H1 (cell line): ENCODE data around the gene PCID2. TPM values are rescaled to one million over a fixed set of nuclear protein-coding genes. Genes with fewer than 3 reads are reported as not detected.

Experiments
- polyA plus RNA-seq, 7 experiments: library from polyadenylated mRNA; depleted of rRNA in 3 of 7; stranded (reverse) in 5 of 7; unstranded in 2 of 7; fragments of >200 nt in 5 of 7; fragments of 200-250 nt in 2 of 7; gene quantifications; 1 replicate in 5 of 7; 2 replicates in 1 of 7; 4 replicates in 1 of 7; pipeline versions ENCODE4 v1.2.1 to v1.2.3, GENCODE V29; 2011 to 2013; ENCODE audit warnings: missing spikeins in 2 of 7, mixed read lengths in 2 of 7
- small RNA-seq: library from polyadenylated mRNA; stranded (forward); fragments of <200 nt; extraction: miRNeasy Mini kit (QIAGEN cat#:217004); gene quantifications from one replicate; pipeline ENCODE3, GENCODE V24; 2013; ENCODE audit not compliant: insufficient read depth
- total RNA-seq: library from RNA; stranded (reverse); fragmentation: NEBNext Ultra II Directional; extraction: Animal tissue kit (Norgen Biotek cat#: 25700); gene quantifications from 2 replicates; pipeline ENCODE4 v1.2.1, GENCODE V29; 2021

PCID2 gene
- total and polyA plus RNA-seq, 2 of the 8 experiments (the other 6 are each of a cell fraction or from before 2014, with no cell fraction given) = 72.4 to 72.8 TPM

Small RNAs within 50 kb of the gene (small RNA-seq; reads per million reads assigned to genes)
- gene AL137002.1 = not detected

Other genes with a start within 250 kb of the PCID2 start
- 22.9 and 24.4 TPM in 2 replicates for gene MCF2L, start 239.5 kb downstream of the PCID2 start, total RNA-seq
- gene MCF2L, start 239.5 kb downstream of the PCID2 start, polyA plus RNA-seq (2011; rRNA removed) = 10.1 and 15.9 TPM in 2 replicates
- gene F7, start 102.9 kb downstream of the PCID2 start, total RNA-seq = 0.43 and 0.67 TPM in 2 replicates
- 0.85 and 0.98 TPM in 2 replicates for gene F7, start 102.9 kb downstream of the PCID2 start, polyA plus RNA-seq (2011; rRNA removed)
- 2.0 and 2.3 TPM in 2 replicates for gene F10, start 85.9 kb downstream of the PCID2 start, total RNA-seq
- 3.5 and 4.2 TPM in 2 replicates for gene F10, start 85.9 kb downstream of the PCID2 start, polyA plus RNA-seq (2011; rRNA removed)
- gene PROZ, start 50.0 kb downstream of the PCID2 start, total RNA-seq = not detected in 2 replicates
- gene PROZ, start 50.0 kb downstream of the PCID2 start, polyA plus RNA-seq (2011; rRNA removed) = 0.05 TPM in 1 of 2 replicates, not detected in the other
- 99.3 and 101 TPM in 2 replicates for gene CUL4A, start 944 bp upstream of the PCID2 start, total RNA-seq
- gene CUL4A, start 944 bp upstream of the PCID2 start, polyA plus RNA-seq (2011; rRNA removed) = 54.7 and 75.1 TPM in 2 replicates
- 140 and 146 TPM in 2 replicates for gene LAMP1, start 88.6 kb upstream of the PCID2 start, total RNA-seq
- gene LAMP1, start 88.6 kb upstream of the PCID2 start, polyA plus RNA-seq (2011; rRNA removed) = 97.6 and 99.5 TPM in 2 replicates
- gene GRTP1, start 155.5 kb upstream of the PCID2 start, total RNA-seq = 52.0 and 54.3 TPM in 2 replicates
- 34.7 and 47.5 TPM in 2 replicates for gene GRTP1, start 155.5 kb upstream of the PCID2 start, polyA plus RNA-seq (2011; rRNA removed)
- 1.7 and 2.0 TPM in 2 replicates for gene ADPRHL1, start 244.8 kb upstream of the PCID2 start, total RNA-seq
- gene ADPRHL1, start 244.8 kb upstream of the PCID2 start, polyA plus RNA-seq (2011; rRNA removed) = 0.74 and 1.3 TPM in 2 replicates